ENCODE results near the gene SLAIN2.
A peak's percentile ranks its signal among the peaks of the same experiment; 100 is the strongest.
"Not testable (repeated sequence)": the region's sequence is repeated elsewhere in the genome, so short reads cannot be mapped to it uniquely, and the experiment has no call there.

SLAIN2 gene

GRCh38 chr4:48340965-48341775 is at the start of gene SLAIN2:
Gene SLAIN2 (plus strand): TSS chr4:48341529. CDS start chr4:48341740, 211 bp downstream.
- DNase-seq = peak; percentile 99

- not testable (repeated sequence) for DNase-seq
These were observed 49.0 kb upstream of the SLAIN2 start for GRCh38 chr4:48292218-48292790.

GRCh38 chr4:48295116-48295515 is 46.2 kb upstream of the SLAIN2 start:
- DNase-seq = no peak

GRCh38 chr4:48296365-48296764 is 45.0 kb upstream of the SLAIN2 start:
- no peak for DNase-seq

- DNase-seq = peak; percentile 73
These were observed 44.0 kb upstream of the SLAIN2 start for GRCh38 chr4:48297256-48297846.

GRCh38 chr4:48299560-48299959 is 41.8 kb upstream of the SLAIN2 start:
- no peak for DNase-seq

GRCh38 chr4:48300004-48300403 is 41.3 kb upstream of the SLAIN2 start:
- no peak for DNase-seq

- no peak for DNase-seq
These were observed 35.8 kb upstream of the SLAIN2 start for GRCh38 chr4:48305508-48305907.

- no peak for DNase-seq
These were observed 33.8 kb upstream of the SLAIN2 start for GRCh38 chr4:48307528-48307927.

GRCh38 chr4:48308901-48309300 is 32.4 kb upstream of the SLAIN2 start:
- DNase-seq = no peak

- DNase-seq = peak; percentile 36
These were observed 29.4 kb upstream of the SLAIN2 start for GRCh38 chr4:48311896-48312295.

- not testable (repeated sequence) for DNase-seq
These were observed 26.6 kb upstream of the SLAIN2 start for GRCh38 chr4:48314746-48315145.

GRCh38 chr4:48315728-48316630 is 25.4 kb upstream of the SLAIN2 start:
- DNase-seq = peak; percentile 81

- DNase-seq = no peak
These were observed 20.0 kb upstream of the SLAIN2 start for GRCh38 chr4:48321312-48321711.

- DNase-seq = no peak
These were observed 19.3 kb upstream of the SLAIN2 start for GRCh38 chr4:48322063-48322462.

GRCh38 chr4:48324281-48324680 is 17.0 kb upstream of the SLAIN2 start:
- no peak for DNase-seq

- DNase-seq = no peak
These were observed 12.1 kb upstream of the SLAIN2 start for GRCh38 chr4:48329193-48329592.

- peak; percentile 42 for DNase-seq
These were observed 11.4 kb upstream of the SLAIN2 start for GRCh38 chr4:48329976-48330375.

- DNase-seq = no peak
These were observed 9.6 kb upstream of the SLAIN2 start for GRCh38 chr4:48331577-48332330.

- DNase-seq = no peak
These were observed 8.7 kb upstream of the SLAIN2 start for GRCh38 chr4:48332661-48333060.

GRCh38 chr4:48333587-48333986 is 7.7 kb upstream of the SLAIN2 start:
- no peak for DNase-seq

- no peak for DNase-seq
These were observed 7.1 kb upstream of the SLAIN2 start for GRCh38 chr4:48334236-48334635.

All from OCI-M1 (cell line).